Spleen (tissue), 11 donors: Measurements from ENCODE around the gene KLRC2. TPM values are rescaled to one million over a fixed set of nuclear protein-coding genes. Genes with fewer than 3 reads are reported as not detected.
A peak's percentile ranks its signal among the peaks of the same experiment; 100 is the strongest.

Experiments
- DNase-seq: peaks from one replicate; pipeline ENCODE4 v3.0.0-alpha.2; 2020
- H3K27ac ChIP-seq, 8 donors: fragments of 200-600 bp; sonication (generic) in 7 of 8; 1 replicate in 4 of 8; 2 replicates in 4 of 8; pipeline versions ENCODE4 v1.5.0 to v1.8.0; 2016 to 2021; ENCODE audit warnings: inconsistent platforms in 4 of 8, mild to moderate bottlenecking in 4 of 8, moderate library complexity in 1 of 8
- H3K27me3 ChIP-seq, 7 donors: fragments of 200-600 bp; sonication (generic) in 6 of 7; replicated peaks in 1 of 7; 1 replicate in 4 of 7; 2 replicates in 3 of 7; pipeline versions ENCODE4 v1.5.0 to v1.8.0; 2016 to 2021; ENCODE audit warnings: inconsistent platforms in 3 of 7, mild to moderate bottlenecking in 1 of 7
- H3K36me3 ChIP-seq, 6 donors: fragments of 200-600 bp; sonication (generic) in 5 of 6; 1 replicate in 4 of 6; 2 replicates in 2 of 6; pipeline versions ENCODE4 v1.5.0 to v1.8.0; 2016 to 2021; ENCODE audit warnings: inconsistent platforms in 2 of 6
- H3K4me1 ChIP-seq, 6 donors: fragments of 200-600 bp; sonication (generic) in 5 of 6; 1 replicate in 3 of 6; 2 replicates in 3 of 6; pipeline versions ENCODE4 v1.5.0 to v1.8.0; 2016 to 2021; ENCODE audit warnings: inconsistent platforms in 3 of 6
- H3K4me3 ChIP-seq, 8 donors: fragments of 200-600 bp; sonication (generic) in 7 of 8; 1 replicate in 4 of 8; 2 replicates in 4 of 8; pipeline versions ENCODE4 v1.5.0 to v1.8.0; 2016 to 2021; ENCODE audit warnings: inconsistent platforms in 4 of 8, mild to moderate bottlenecking in 4 of 8, moderate library complexity in 2 of 8
- H3K9me3 ChIP-seq, 8 donors: fragments of 200-600 bp; sonication (generic) in 7 of 8; 1 replicate in 4 of 8; 2 replicates in 4 of 8; pipeline versions ENCODE4 v1.5.0 to v1.8.0; 2016 to 2021; ENCODE audit warnings: inconsistent platforms in 4 of 8
- POLR2A ChIP-seq, 3 donors: fragments of 450-650 bp; IDR thresholded peaks; one replicate each; pipeline ENCODE4 v1.5.1; 2017; ENCODE audit warnings: antibody characterized with exemption in 3 of 3, mild to moderate bottlenecking in 1 of 3
- POLR2AphosphoS5 ChIP-seq, 3 donors: sonication (generic); formaldehyde crosslinking; IDR thresholded peaks; one replicate each; pipeline ENCODE4 v1.5.1; 2017; ENCODE audit warnings: antibody characterized with exemption in 3 of 3
- WGBS, 5 donors: extraction: QIAGEN DNeasy Blood & Tissue Kit in 3 of 5; methylation state at CpG; one replicate each; pipeline versions ENCODE4 v1.1.5 to v1.1.7; 2013 to 2018; 5-methylcytosine and 5-hydroxymethylcytosine counted together
- intact Hi-C: fragments of 100-400 bp; cut with DNase I; formaldehyde crosslinking; loops from one replicate; pipeline ENCODE4 v1.15.0; 2023; ENCODE audit warnings: low total_unique reads
- polyA plus RNA-seq, 3 donors: library from polyadenylated mRNA; stranded (reverse); fragments of 200-250 nt; gene quantifications; one replicate each; pipeline ENCODE4 v1.2.1, GENCODE V29; 2013
- total RNA-seq, 7 donors: library from RNA; depleted of rRNA in 3 of 7; stranded (reverse); fragments of >200 nt in 3 of 7; fragmentation: NEBNext Ultra II Directional in 4 of 7; extraction: Animal tissue kit (Norgen Biotek cat#: 25700) in 4 of 7; gene quantifications; one replicate each; pipeline versions ENCODE4 v1.1.0 to v1.2.1, GENCODE V29; 2016 to 2021
- TF ChIP-seq, protein P1 (sequence below), 11 experiments: fragments of 200-600 bp in 7 of 11; fragments of 450-650 bp in 4 of 11; sonication (generic) in 4 of 11; IDR thresholded peaks in 8 of 11; conservative IDR thresholded peaks in 3 of 11; 1 replicate in 7 of 11; 2 replicates in 4 of 11; pipeline versions ENCODE4 v1.4.0 to v1.8.0; 2016 to 2021; ENCODE audit warnings: antibody characterized with exemption in 11 of 11, inconsistent platforms in 4 of 11, mild to moderate bottlenecking in 1 of 11
- donor health status: healthy with polysubstance abuse.
- donor health status: DM: no; HTN: no; CAD: no; lungs with moderate emphysema.
- donor health status: DM: no; HTN: no; CAD: no.
- donor health status: Bipolar disorder and iron deficiency.
- donor health status: healthy.
- donor health status: DM: no; HTN: no; CAD: no.
- donor health status: DM: yes; HTN: yes; CAD: no.

KLRC2 gene
- total and polyA plus RNA-seq, 10 donors, result 1.4 to 20.8 (median 3.3) TPM

DNA sequence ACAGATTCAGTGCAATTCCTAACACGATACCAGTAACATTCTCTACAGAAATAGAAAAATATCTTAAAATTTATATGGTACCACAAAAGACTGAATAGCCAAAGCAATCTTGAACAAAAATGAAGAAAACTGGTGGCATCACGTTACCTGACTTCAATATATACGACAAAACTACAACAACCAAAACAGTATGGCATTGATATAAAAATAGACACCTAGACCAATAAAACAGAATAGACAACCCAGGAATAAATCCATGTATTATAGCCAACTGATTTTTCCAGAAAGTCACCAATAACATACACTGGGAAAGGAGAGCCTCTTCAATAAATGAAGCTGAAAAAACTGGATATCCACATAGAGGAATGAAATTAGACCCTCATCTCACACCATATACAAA lies 51.6 kb downstream of the KLRC2 start:
- H3K9me3 ChIP-seq, result peaks cover 0 to 7% (median 0%) of the 10 kb centered on the region in 8 donors
- H3K4me1 ChIP-seq, result no peaks in the 10 kb centered on the region
- no peak for DNase-seq
- H3K27ac ChIP-seq, result peak overlapping the region in 2 of 8 donors; percentile 67 to 75
- TF ChIP-seq POLR2AphosphoS5 (IDR thresholded peaks at IDR 0.05) (no peak), POLR2A (IDR thresholded peaks at IDR 0.05) (no peak)
- TF ChIP-seq, protein P1, sequence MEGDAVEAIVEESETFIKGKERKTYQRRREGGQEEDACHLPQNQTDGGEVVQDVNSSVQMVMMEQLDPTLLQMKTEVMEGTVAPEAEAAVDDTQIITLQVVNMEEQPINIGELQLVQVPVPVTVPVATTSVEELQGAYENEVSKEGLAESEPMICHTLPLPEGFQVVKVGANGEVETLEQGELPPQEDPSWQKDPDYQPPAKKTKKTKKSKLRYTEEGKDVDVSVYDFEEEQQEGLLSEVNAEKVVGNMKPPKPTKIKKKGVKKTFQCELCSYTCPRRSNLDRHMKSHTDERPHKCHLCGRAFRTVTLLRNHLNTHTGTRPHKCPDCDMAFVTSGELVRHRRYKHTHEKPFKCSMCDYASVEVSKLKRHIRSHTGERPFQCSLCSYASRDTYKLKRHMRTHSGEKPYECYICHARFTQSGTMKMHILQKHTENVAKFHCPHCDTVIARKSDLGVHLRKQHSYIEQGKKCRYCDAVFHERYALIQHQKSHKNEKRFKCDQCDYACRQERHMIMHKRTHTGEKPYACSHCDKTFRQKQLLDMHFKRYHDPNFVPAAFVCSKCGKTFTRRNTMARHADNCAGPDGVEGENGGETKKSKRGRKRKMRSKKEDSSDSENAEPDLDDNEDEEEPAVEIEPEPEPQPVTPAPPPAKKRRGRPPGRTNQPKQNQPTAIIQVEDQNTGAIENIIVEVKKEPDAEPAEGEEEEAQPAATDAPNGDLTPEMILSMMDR (IDR thresholded peaks at IDR 0.05 in 8 of 11, conservative IDR thresholded peaks at IDR 0.05 in 3 of 11), result no peak
- H3K4me3 ChIP-seq, result peak overlapping the region in 1 of 8 donors; percentile 53
- intact Hi-C loops, result no loop called here
- H3K27me3 ChIP-seq, result no peaks in the 10 kb centered on the region
- no peaks in the 10 kb centered on the region for H3K36me3 ChIP-seq
- 80 to 87% (median 84%) methylated on average over 3 of the region's 3 CpGs for WGBS, 5 donors

DNA sequence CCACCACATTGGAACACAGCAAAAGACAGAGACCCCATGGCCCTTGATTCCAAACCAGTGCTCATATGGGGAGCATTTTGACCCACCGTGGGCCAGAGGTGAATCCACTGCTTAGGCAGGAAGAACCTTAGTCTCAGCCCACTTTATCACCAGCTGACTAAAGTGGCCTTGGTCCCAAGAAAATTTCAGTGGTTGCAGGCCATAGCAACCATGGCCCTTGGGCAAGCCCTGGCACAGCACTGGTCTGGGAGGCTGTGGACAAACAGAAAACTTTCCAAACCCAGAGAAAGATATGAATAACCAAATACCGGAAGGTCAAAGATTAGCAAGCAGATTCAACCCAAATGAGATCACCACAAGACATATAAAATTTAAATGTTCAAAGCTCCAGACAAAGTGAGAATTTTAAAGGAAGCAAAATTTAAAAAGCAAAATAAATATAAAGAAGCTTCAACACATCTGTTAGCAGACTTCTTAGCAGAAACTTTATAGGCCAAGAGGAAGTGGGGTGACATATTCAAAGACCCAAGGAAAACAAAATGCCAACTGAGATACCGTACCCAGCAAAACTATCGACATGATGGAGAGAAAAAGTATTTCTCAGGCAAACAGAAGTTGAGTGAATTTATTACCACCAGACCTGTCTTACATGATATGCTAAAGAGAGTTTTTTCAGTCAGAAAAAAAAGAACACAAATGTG lies 53.7 kb downstream of the KLRC2 start:
- H3K27me3 ChIP-seq, result no peaks in the 10 kb centered on the region
- H3K9me3 ChIP-seq, result peaks cover 0 to 7% (median 0%) of the 10 kb centered on the region in 8 donors
- no peak for DNase-seq
- H3K4me1 ChIP-seq, result peaks cover 0 to 5% (median 0%) of the 10 kb centered on the region in 6 donors
- WGBS, 5 donors, result 73 to 85% (median 79%) methylated on average over 4 of the region's 4 CpGs
- H3K4me3 ChIP-seq, result peak overlapping the region in 1 of 8 donors; percentile 53
- no peak for TF ChIP-seq POLR2A (IDR thresholded peaks at IDR 0.05)
- TF ChIP-seq, protein P1 (IDR thresholded peaks at IDR 0.05 in 8 of 11, conservative IDR thresholded peaks at IDR 0.05 in 3 of 11), result no peak
- no peak for TF ChIP-seq POLR2AphosphoS5 (IDR thresholded peaks at IDR 0.05)
- no peaks in the 10 kb centered on the region for H3K36me3 ChIP-seq
- intact Hi-C loops, result no loop called here
- H3K27ac ChIP-seq, result peak overlapping the region in 4 of 8 donors; percentile 10 to 77 (median 55)

Other genes starting within 250 kb of the KLRC2 start
- gene GABARAPL1, start 223.1 kb downstream of the KLRC2 start, total RNA-seq, result 10 to 100 TPM; 29.8 to 79.7 (median 53.4) TPM
- 10 to 100 TPM in 2 of 3 donors, 1 to 10 TPM in 1; 10.0 to 22.5 (median 13.5) TPM for gene GABARAPL1, start 223.1 kb downstream of the KLRC2 start, polyA plus RNA-seq
- gene KLRD1, start 128.1 kb downstream of the KLRC2 start, total RNA-seq, result 10 to 100 TPM; 23.6 to 60.3 (median 40.9) TPM
- gene KLRD1, start 128.1 kb downstream of the KLRC2 start, polyA plus RNA-seq, result 1 to 10 TPM; 1.7 to 9.4 (median 2.2) TPM
- 10 to 100 TPM; 30.5 to 64.6 (median 39.9) TPM for gene KLRK1, start 46.0 kb downstream of the KLRC2 start, total RNA-seq
- 10 to 100 TPM; 12.3 to 78.1 (median 45.9) TPM for gene KLRK1, start 46.0 kb downstream of the KLRC2 start, polyA plus RNA-seq
- gene KLRC4, start 26.3 kb downstream of the KLRC2 start, total RNA-seq, result 10 to 100 TPM in 3 of 7 donors, 1 to 10 TPM in 4; 4.1 to 14.6 (median 6.7) TPM
- under 1 TPM; 0.22 to 0.52 (median 0.28) TPM for gene KLRC4, start 26.3 kb downstream of the KLRC2 start, polyA plus RNA-seq
- gene KLRC3, start 15.4 kb downstream of the KLRC2 start, total RNA-seq, result 1 to 10 TPM in 6 of 7 donors, under 1 TPM in 1; 0.76 to 5.8 (median 2.4) TPM
- 1 to 10 TPM in 1 of 3 donors, under 1 TPM in 2; 0.13 to 2.7 (median 0.98) TPM for gene KLRC3, start 15.4 kb downstream of the KLRC2 start, polyA plus RNA-seq
- gene KLRC1, start 17.4 kb upstream of the KLRC2 start, total RNA-seq, result 10 to 100 TPM in 1 of 7 donors, 1 to 10 TPM in 6; 1.5 to 11.0 (median 4.6) TPM
- gene KLRC1, start 17.4 kb upstream of the KLRC2 start, polyA plus RNA-seq, result 1 to 10 TPM in 2 of 3 donors, under 1 TPM in 1; 0.77 to 2.3 (median 2.1) TPM
- 1 to 10 TPM in 3 of 7 donors, under 1 TPM in 4; 0.79 to 1.8 (median 0.95) TPM for gene EIF2S3B, start 69.9 kb upstream of the KLRC2 start, total RNA-seq
- under 1 TPM; 0.33 to 0.96 (median 0.39) TPM for gene EIF2S3B, start 69.9 kb upstream of the KLRC2 start, polyA plus RNA-seq
- gene MAGOHB, start 177.6 kb upstream of the KLRC2 start, total RNA-seq, result 10 to 100 TPM; 12.6 to 24.7 (median 19.5) TPM
- 10 to 100 TPM; 16.7 to 27.1 (median 22.7) TPM for gene MAGOHB, start 177.6 kb upstream of the KLRC2 start, polyA plus RNA-seq
- 1 to 10 TPM in 4 of 7 donors, under 1 TPM in 3; 0.49 to 2.4 (median 1.2) TPM for gene STYK1, start 238.0 kb upstream of the KLRC2 start, total RNA-seq
- gene STYK1, start 238.0 kb upstream of the KLRC2 start, polyA plus RNA-seq, result under 1 TPM; 0.17 to 0.26 (median 0.26) TPM